Measurements from ENCODE around the gene MACROD2.

Gene MACROD2

DNA sequence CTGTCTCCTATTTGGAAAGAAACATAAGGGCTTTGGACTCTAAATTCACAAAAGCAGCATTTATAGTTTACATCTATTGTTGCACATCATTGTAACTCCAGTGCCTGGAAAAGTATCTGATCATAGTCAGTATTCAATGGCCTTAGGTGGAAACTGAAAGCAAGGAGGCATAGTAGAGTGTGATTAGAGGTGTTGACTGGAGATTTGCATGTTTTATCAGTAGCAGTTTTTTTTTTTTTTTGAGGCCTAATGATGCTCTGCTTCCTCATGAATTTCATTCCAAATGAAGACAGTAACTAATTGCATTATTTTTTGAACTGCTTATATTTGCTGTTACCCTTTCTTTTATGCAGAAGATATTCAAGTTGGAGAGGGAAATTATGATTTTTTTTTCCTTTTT lies 555.3 kb downstream of the MACROD2 start:
- no peak for DNase-seq

DNA sequence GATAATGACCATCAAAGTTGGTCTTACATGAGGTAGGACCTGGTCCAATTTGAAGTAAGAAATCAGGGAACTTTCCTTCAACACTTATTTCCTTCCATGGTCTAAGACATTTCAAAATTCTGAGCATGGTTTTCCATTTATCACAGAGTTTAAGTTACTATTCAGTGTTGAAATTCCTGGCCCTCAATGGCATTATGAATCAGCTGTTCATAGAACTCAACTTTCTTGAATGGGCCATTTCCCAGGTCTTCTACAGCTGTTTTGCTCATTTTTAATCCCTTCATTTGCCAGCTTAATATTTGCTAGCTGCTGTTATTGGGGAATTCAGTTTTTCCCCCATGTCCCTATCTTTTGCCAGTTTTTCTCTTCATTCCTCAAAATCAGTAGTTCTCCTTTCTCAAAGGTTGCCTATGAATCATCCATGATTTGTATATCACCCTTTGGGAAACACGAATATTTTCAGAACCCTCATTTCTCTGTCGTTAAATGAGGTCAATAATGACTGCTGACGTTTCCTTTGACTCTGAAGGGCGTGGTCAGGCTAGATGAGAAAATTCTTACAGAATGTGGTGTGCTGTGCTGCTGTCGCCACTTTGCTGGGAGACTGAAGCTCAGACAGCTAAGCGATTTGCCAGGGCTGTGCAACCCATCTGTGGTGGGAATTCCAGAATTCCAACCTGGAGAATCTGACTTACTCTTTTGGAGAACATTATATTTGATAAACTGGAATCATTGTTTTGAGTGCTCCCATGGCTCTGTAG lies 558.6 kb downstream of the MACROD2 start:
- no peak for DNase-seq

DNA sequence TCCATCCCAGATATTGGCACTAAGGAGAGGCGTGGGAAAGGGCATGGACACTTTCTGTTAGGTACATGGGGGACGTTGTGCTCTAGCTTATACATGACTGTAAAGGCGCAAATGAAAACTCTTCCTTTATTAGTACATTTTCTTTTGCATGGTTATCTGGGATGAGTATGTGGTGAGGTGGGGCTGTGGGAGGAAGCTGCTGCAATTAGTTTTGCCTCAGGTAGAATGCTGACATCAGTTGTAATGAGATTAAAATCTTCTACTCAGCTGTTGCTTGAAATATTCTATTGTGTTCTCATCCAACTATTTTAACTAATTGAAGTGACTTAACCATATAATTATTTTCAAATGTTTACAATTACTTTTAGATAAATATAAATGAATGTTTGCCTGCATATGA lies 560.4 kb downstream of the MACROD2 start:
- no peak for DNase-seq

- no peak for DNase-seq
Measured at GRCh38 chr20:14556206-14556605, 560.9 kb downstream of the MACROD2 start.

GRCh38 chr20:14559612-14560011 lies 564.3 kb downstream of the MACROD2 start:
- DNase-seq = no peak

GRCh38 chr20:14561741-14562221 lies 566.5 kb downstream of the MACROD2 start:
- no peak for DNase-seq

- DNase-seq = no peak
Measured at GRCh38 chr20:14562981-14563380, 567.7 kb downstream of the MACROD2 start.

DNA sequence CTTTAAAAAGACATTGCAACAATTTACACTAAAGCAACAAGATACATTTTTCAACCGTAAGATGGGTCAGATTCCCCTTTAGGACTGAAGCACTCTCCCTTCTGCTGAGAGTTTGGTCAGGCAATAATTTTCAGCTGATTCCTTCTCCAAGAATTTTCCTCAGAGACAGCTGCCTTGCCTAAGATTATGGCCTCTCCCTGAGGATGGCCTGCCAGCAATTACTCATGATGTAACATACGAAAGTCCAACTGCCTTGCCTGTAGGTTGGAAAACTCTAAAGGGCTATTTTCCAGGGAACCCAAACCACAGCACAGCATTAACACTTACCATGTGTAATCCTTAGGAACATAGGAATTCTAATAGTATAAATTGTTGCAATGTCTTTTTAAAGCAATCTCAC lies 571.2 kb downstream of the MACROD2 start:
- DNase-seq = no peak

GRCh38 chr20:14568225-14568624 lies 572.9 kb downstream of the MACROD2 start:
- no peak for DNase-seq

DNA sequence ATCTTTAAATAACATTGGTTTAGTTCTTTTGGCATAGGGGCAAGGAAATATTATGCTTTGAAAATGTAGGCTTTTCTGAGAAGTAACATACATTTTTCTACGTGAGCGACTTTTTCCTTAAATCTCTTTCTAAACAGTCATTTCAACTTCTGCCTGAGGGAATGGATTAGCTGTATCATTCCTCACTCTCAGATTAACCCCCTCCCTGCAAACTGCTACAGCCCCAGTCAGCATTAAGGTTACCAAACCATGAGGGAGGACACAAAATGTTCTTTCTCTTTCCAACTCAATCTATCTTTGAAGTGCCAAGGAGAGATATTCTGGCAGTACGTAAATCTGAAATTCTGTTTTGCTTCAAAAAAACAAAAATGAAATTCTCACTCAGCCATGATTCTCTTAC lies 573.4 kb downstream of the MACROD2 start:
- DNase-seq = no peak

DNA sequence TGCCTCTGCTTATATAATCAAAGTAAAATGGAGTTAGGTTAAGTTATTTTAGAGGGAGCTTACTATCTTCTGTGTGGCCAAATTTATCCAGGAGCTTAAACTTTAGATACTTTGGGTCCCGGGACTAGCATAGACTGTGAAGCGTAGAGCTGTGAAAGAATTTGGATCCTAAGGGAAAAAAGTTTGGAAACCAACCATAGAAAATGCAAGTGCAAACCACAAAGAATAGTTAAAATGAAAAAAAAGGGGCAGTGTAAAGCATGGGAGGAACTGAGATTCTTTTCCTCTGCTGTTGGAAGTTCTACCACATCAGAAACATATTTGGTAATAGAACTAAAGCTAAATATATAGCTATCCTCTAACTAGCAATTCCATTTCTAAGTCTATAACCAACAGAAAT lies 574.3 kb downstream of the MACROD2 start:
- no peak for DNase-seq

DNA sequence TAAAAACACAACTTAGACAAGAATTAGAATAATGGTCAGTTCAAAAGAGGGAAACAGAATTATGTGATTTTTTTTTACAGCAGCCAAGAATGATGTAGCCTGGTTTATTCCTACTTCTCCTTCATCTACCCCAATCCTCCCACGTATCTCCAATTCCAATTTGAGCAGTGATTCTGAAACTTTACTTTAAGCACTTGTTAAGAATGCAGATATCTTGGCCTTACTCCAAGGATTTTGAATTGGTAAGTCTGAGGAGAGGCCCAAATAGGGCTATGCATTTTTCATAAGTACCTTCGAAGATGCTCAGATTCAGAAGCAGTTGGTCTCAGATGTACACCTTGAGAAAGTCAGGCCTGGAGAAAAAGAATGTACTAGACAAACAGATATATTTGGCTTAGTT lies 575.5 kb downstream of the MACROD2 start:
- DNase-seq = no peak

- DNase-seq = no peak
Measured at GRCh38 chr20:14573676-14574075, 578.4 kb downstream of the MACROD2 start.

DNA sequence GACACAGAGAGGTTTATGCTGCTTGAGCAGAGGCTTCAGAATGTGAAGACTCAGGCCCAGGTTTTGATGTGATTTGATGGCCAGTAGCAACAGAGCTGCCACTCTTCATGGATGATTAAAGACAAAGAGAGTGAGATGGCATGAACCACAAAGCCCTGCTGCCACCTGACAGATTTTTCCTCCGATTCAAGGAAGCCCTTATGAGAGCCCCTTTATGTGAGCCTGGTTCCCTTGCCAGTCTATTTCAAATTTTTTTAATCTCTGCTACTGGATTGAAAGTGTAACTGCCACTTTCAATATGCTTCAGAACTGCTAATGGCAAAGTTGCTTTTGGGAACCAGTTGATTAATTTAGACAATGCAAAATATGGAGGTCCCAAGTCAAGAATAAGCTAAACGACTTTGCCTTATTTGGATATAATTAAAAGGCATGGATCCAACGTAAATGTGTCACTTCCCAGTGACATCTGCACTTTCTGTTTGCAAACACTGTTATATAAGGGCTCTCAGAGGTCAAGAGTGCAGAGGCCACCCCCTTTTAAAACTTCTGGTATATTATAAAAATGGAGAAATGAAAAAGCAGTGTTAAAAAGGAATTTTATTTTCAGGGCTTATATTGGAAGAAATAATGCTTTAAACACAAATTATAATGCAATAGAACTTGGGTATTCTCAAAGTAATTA lies 581.0 kb downstream of the MACROD2 start:
- DNase-seq = no peak

DNA sequence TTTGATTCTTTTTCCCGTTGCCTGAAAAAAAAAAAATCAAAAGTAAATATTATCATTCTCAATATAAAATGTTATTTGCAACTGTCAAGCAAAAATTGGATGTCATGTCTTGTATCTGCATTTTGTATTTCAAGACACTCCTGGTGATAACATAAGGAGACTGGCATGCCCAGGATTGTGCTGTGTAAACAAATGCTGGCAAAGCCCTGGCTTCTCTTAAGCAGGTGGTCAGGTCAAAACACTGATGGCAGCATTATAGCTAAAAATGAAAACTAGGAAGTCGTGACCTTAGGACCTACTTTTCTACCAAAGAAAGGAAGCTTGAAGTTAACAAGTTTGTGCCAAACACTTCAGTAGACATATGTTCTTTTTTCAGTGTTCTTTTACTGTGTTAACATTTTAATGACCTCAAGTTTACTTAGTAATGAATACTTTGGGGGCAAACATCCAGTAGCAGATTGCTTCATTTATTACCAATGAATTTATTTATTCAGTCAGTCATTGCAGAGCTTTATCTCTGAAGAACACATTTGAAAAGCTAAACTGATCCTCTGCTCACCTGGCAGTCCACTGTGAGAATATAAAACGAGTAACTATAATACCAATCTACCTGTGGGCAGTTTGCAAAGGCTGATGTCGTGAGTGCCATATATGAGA lies 585.2 kb downstream of the MACROD2 start:
- no peak for DNase-seq

GRCh38 chr20:14581731-14582130 lies 586.4 kb downstream of the MACROD2 start:
- no peak for DNase-seq

DNA sequence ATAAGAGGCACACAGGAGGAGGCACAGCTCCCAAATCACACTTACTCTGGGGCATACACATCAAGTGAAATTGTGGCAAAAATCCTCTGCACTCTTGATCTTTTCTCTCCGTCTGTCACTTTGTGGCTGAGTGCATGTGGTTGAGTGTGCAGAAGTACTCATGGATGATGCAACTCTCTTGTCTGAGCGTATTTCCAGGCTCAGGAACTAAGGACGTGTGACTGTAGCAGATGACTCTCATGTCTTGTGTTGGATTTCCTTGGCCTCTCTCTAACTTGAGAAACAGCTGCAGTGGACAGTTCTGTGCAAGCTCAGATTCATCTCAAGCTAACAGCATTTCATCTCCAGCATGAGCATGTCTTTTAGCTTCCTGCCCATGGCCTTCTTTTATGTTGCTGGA lies 587.5 kb downstream of the MACROD2 start:
- no peak for DNase-seq

DNA sequence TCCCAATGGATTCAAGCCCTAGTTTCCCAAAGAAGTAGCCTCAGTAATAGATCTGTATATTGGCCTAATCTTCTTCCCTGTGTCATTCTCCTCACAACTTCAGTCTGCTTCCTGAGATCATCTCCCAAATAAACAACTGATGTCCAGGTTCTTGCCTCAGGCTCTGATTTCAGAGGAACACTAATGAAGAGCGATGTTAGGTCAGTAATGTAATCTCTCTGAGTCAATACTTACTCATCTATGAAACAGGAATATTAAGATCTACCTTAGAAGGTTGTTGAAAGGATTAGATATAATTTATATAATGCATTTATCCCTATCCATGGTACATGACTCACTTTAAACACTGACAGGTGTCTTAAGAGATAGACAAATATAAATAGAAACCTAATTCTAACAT lies 588.1 kb downstream of the MACROD2 start:
- DNase-seq = no peak

GRCh38 chr20:14589383-14589782 lies 594.1 kb downstream of the MACROD2 start:
- DNase-seq = no peak

DNA sequence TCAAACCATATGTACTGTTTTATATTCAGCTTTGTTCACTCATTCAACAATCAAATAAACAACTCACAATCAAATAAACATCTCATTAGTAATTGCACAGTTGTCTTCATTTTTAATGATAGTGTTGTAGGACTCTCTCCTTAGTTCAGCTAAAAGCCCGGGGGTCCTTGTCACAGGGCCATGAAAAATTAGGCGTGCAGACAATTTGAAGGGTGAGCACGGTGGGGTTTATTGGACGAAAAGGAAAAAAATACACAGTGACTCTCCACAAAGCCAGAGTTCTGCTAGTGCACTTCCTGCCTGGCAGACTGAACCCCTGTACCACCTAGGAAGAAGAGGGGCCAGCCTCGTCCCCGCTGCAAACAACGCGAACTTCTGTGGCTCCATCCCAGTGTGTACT lies 599.7 kb downstream of the MACROD2 start:
- no peak for DNase-seq

GRCh38 chr20:14597206-14597715 lies 601.9 kb downstream of the MACROD2 start:
- DNase-seq = no peak

- DNase-seq = no peak
Measured at GRCh38 chr20:14599613-14600012, 604.3 kb downstream of the MACROD2 start.

DNA sequence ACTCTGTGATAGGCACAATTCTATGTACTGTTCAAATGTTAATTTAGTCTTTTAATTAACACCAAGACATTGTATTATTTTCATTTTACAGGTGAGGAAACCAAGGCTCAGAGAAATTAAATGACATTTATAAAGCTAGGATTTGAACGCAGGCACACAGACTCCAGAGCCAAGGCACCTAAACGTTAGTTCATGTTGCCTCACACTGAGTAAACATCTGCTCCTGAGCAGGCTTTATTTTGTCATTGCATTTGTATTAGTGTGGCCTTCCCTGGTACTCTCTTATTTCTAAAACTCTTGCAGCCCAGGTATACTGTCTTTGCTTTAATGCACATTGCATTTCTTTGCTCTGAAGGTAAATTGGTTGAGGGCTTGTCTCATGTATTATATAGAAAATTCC lies 605.2 kb downstream of the MACROD2 start:
- no peak for DNase-seq

DNA sequence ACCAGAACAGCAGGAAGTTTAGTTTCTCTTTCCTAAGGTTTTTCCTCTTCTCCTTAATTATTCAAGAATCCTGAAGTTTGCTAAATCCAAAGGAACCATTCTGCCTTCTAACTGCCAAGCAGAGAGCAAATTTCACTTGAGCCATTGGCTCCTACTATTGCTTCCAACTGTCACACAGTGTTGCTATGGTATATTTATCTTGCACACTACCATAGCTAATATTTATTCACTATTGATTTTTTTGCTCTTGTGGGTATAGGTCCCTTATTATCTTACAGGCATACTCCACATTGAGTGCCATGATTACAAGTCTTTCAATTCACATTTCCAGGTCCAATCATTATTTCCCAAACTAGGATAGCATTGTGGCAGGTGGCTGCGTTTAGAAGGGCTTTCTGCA lies 608.8 kb downstream of the MACROD2 start:
- DNase-seq = no peak
